H54 (cell line): ENCODE data around the gene SAMD3.
A peak's percentile ranks its signal among the peaks of the same experiment; 100 is the strongest.
"Not testable (repeated sequence)": the region's sequence is repeated elsewhere in the genome, so short reads cannot be mapped to it uniquely, and the experiment has no call there.

Source experiments
- DNase-seq: peaks from one replicate; pipeline ENCODE4 v3.0.0; 2011; ENCODE audit warnings: low spot score, mixed read lengths; ENCODE audit not compliant: insufficient read length
- FAIRE-seq: peaks from 3 replicates; lab custom pipeline; 2011; peaks lifted over from hg19 to GRCh38; lab: Jason Lieb, UNC
- POLR2A ChIP-seq: IDR thresholded peaks from 2 replicates; pipeline ENCODE4 v1.6.1; 2011; ENCODE audit warnings: low read depth, mild to moderate bottlenecking, low read length

Gene SAMD3

GRCh38 chr6:130198483-130199035 lies 24.2 kb downstream of the SAMD3 start:
- FAIRE-seq: no peak
- no peak for TF ChIP-seq POLR2A
- no peak for DNase-seq

DNA sequence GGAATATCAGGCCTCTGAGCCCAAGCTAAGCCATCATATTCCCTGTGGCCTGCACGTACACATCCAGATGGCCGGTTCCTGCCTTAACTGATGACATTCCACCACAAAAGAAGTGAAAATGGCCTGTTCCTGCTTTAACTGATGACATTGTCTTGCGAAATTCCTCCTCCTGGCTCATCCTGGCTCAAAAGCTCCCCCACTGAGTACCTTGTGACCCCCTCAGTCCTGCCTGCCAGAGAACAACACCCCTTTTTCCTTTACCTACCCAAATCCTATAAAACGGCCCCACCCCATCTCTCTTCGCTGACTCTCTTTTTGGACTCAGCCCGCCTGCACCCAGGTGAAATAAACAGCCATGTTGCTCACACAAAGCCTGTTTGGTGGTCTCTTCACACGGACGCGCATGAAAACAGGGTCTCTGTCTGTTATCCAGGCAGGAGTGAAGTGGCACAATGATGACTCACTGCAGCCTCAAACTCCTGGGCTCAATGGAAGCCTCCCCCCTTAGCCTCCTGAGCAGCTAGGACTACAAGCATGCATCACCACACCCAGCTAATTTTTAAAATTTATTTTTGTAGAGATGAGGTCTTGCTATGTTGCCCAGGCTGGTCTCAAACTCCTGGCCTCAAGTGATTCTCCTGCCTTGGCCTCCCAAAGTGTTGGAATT lies 24.8 kb downstream of the SAMD3 start:
- FAIRE-seq, DNase-seq: not testable (repeated sequence)

GRCh38 chr6:130194434-130194833 lies 28.3 kb downstream of the SAMD3 start:
- DNase-seq, FAIRE-seq: not testable (repeated sequence)

GRCh38 chr6:130190701-130191690 lies 31.8 kb downstream of the SAMD3 start:
- DNase-seq (no peak), FAIRE-seq (no peak)
- TF ChIP-seq POLR2A: no peak

DNA sequence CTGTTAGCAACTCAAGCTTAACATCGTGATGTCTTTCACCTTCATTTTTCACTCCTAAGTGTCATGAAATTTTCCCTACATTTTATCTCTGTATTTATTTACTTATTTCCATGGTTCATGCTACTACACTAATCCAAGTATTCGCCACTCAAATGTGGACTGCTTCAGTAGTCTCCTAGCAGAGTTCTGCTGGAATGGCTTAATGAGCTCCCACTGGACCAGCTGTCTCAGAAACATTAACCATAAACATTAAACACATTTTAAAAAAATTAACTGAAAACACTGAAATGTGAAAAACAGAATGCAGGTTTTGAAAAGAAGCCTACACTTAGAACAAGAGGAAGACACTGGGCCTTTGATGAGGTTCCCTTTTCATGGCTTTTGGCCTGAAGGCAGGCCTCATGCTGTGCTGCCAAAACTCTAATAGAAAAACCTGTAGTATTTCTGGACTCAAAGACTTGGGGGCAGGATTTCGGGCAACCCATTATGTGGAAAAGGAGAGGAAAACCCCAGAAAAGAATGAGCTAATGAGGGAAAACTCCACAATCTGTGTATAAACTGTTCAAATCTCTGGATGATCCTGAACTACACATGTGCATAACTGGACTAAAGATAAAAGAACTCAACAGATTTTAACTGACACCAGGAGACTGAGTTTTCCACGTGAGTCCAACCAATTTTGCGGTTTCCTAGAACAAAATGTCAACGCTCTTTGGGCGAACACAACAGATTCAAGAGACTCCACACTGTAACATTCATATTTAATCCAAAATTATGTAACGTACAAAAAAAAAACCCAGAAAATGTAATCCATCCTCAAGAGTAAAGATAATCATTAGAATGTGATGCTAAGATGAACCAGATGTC lies 33.0 kb downstream of the SAMD3 start:
- FAIRE-seq (no peak), DNase-seq (no peak)
- no peak for TF ChIP-seq POLR2A

DNA sequence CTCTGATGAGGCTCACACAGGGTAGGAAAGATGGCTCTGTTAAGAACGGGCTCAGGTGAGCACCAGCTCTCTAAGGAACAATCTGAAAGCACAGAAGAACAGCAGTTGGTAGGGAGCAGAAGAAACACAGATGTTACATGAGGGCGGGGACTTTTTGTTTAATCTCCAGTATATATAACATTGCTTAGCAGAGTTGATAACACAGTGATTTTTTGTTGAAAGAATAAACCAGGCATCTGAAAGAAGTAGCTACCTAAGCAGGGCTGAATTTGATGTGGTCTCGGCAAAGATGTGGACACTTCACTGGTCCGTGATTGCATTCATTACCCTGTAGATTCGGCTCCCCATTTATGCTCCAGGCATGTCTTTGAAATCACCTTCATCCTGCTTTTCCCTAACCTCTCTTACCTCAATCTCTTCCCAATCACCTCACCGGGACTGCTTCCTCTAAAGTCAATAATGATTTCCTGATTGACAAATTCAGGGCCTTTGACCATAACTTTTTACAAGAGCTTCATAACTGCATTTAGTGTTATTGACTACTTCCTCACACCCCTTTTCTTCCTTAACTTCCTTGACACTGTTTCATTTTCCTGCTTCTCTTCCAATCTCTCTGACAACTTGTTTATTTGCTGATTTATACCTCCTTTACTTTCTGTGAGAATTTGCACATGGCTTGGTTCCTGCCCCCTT lies 34.4 kb downstream of the SAMD3 start:
- FAIRE-seq (no peak), DNase-seq (no peak)
- no peak for TF ChIP-seq POLR2A

DNA sequence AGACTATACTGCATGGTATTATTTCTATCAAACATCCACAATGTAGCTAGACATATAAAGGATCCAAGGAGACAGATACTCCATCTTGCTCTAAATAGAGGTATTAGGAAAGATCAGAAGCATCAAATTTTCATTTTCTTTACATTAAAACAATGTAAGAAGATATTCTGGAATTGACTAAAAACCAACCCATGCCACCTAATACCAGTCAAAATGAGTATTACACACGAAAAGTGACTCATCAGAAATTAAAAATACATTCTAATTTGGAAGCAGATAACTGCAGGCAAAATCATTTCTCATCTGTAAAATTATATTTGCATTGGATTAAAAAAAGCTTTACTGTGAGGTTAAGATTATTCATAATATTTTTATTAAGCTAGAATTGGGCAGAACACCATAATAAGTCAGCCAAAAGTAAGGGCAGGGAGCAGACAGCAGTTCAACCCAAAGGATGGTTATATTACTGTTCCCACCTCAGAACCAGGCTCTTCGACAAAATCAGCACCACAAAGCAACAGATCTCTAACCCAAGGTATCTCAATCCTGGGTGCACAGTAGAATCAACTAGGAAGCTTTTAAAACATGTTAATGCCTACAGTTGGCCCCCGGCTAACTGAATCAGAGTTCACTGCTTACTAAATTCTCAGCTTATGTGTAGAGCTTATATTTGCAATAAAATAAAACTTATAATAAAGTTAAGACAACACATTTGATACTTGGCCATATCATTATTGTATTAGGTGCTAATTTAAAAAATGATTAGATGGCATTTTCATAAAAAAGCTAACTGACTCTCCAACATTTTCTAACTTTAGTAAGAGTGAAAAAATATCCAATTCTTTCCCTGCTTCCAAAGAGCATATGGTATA lies 35.2 kb downstream of the SAMD3 start:
- FAIRE-seq (no peak), DNase-seq (no peak)
- TF ChIP-seq POLR2A: no peak

DNA sequence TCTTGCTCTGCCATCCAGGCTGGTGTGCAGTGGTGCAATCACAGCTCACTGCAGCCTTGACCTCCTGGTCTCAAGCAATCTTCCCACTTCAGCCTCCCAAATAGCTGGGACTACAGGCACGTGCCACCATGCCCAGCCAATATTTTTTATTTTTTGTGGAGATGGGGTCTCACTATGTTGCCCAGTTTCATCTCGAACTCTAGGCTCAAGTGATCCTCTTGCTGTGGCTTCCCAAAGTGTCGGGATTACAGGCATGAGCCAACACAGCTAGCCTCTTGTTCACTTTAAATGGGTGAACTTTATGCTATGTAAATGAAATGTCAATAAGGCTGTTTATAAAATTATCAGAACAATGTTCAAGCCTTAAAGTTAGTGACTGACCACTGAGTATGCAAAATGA lies 37.1 kb downstream of the SAMD3 start:
- DNase-seq (no peak), FAIRE-seq (no peak)
- no peak for TF ChIP-seq POLR2A

GRCh38 chr6:130183271-130184222 lies 39.2 kb downstream of the SAMD3 start:
- DNase-seq: no peak
- no peak for FAIRE-seq
- TF ChIP-seq POLR2A: no peak

DNA sequence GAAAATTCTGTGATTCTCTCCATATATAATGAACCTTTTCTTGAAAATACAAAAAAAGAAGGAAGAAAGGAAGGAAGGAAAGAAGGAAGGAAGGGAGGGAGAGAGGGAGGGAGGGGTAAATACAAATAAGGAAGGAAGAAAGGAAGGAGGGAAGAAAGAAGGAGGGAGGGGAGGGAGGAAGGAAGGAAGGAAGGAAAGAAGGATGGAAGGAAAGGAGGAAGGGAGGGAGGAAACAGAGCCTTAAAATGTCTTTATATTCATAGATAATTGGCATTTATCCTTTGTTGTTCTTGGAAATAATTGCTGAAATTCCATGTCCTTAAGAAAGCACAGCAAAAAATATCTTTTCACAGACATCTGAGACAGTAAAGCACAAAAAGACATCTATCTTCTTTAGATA lies 40.3 kb downstream of the SAMD3 start:
- no peak for DNase-seq
- no peak for FAIRE-seq
- TF ChIP-seq POLR2A: no peak

DNA sequence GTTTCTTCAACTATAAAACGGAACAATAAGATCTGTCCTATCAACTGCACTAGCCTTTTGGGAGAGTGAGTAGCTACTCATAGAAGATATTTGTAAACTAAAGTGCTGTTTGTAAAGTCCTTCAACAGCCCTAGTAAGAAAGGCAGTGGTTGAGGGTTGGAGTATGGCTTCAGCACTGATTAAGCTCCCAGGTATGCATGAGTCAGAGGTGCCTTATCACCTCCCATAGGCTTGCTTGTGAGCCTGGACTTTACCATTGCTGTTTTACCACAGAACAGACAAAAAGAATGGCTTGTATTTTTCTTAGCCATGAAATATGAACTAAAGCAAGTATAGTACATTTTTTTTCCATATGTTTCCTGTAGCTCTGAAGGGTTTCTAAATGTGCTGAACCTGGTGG lies 44.1 kb downstream of the SAMD3 start:
- FAIRE-seq (peak; percentile 86), DNase-seq (peak; percentile 18)
- TF ChIP-seq POLR2A: no peak
